Fibroblast of the aortic adventitia (primary cell): ENCODE data around the gene CACTIN. TPM values are rescaled to one million over a fixed set of nuclear protein-coding genes. Genes with fewer than 3 reads are reported as not detected.

Source experiments
- DNase-seq: peaks from one replicate; pipeline ENCODE4 v3.0.0-alpha.2; 2010; ENCODE audit warnings: low read depth
- H3K4me3 ChIP-seq: 2 replicates; pipeline ENCODE4 v1.5.1; 2011; ENCODE audit warnings: low read depth, mild to moderate bottlenecking, control low read depth, low read length, moderate library complexity
- CTCF ChIP-seq: IDR thresholded peaks from 2 replicates; pipeline ENCODE4 v1.5.1; 2011; ENCODE audit warnings: mild to moderate bottlenecking, low read length, control low read depth, inconsistent platforms; ENCODE audit not compliant: insufficient read depth
- total RNA-seq: library from RNA; depleted of rRNA; stranded (reverse); fragments of >200 nt; gene quantifications from 2 replicates; pipeline ENCODE4 v1.2.3, GENCODE V29; 2012; ENCODE audit warnings: low replicate concordance

The CACTIN gene
- total RNA-seq, 1 donor = 15.7 TPM

GRCh38 chr19:3623716-3624115 lies 2.9 kb downstream of the CACTIN start:
- H3K4me3 ChIP-seq = no peak overlapping the region
- DNase-seq = no peak
- TF ChIP-seq CTCF = no peak

- no peak overlapping the region for H3K4me3 ChIP-seq
- TF ChIP-seq CTCF = no peak
- DNase-seq = no peak
These were observed 4.4 kb downstream of the CACTIN start for GRCh38 chr19:3622224-3622623.

GRCh38 chr19:3621689-3622088 lies 4.9 kb downstream of the CACTIN start:
- TF ChIP-seq CTCF = no peak
- no peak for DNase-seq
- no peak overlapping the region for H3K4me3 ChIP-seq

GRCh38 chr19:3620817-3621547 lies 5.6 kb downstream of the CACTIN start:
- DNase-seq = no peak
- no peak for TF ChIP-seq CTCF
- H3K4me3 ChIP-seq = no peak overlapping the region

GRCh38 chr19:3620145-3620816 lies 6.3 kb downstream of the CACTIN start:
- no peak for DNase-seq
- TF ChIP-seq CTCF = no peak

GRCh38 chr19:3619631-3620012 lies 7.0 kb downstream of the CACTIN start:
- TF ChIP-seq CTCF = no peak
- DNase-seq = no peak
- no peak overlapping the region for H3K4me3 ChIP-seq

More at GRCh38 chr19:3620145-3620816, 6.3 kb downstream of the CACTIN start:
- no peak overlapping the region for H3K4me3 ChIP-seq
